ENCODE results near the gene FAM120AOS. TPM values are rescaled to one million over a fixed set of nuclear protein-coding genes. Genes with fewer than 3 reads are reported as not detected.

Gene FAM120AOS
- total and polyA plus RNA-seq, 2 of the 4 experiments (the other 2 are of a cell fraction) = 22.7 to 24.7 TPM

DNA sequence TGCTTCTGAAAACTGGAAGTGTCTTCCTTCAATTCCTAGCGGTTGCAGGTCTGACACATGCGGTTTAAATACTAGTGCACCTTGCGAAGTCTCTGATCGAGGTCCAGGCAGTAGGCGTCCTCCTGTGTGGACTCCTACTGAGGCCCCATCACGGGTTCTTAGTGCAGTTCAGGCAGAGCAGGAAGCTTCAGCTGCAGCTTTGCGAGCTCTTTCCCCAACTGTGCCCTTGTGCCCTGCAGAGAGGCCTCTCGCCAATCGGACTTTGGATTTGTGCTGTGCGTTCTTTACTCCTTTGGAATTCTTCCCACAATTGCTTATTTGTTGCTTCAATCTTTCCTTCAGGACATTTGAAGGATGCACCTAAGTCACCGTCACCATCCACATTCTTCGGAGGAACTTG is 40.6 kb upstream of the FAM120AOS start:
- no peak overlapping the region for H4K8ac ChIP-seq (ENCODE audit: low read depth in 2 of 2, low read length in 2 of 2)
- CTCF ChIA-PET = no interaction called here
- peaks cover 13% of the 10 kb centered on the region for H4K20me1 ChIP-seq (ENCODE audit: insufficient read depth, low read length)
- H3K9me3 ChIP-seq (ENCODE audit: control insufficient read depth, insufficient read depth, low read length) = no peaks in the 10 kb centered on the region
- intact Hi-C loops (cut with micrococcal nuclease) (no loop called here), in situ Hi-C loops (cut with MboI; ENCODE audit: low sequenced_read_pairs) (no loop called here), dilution Hi-C loops (cut with HindIII; ENCODE audit: low sequenced_read_pairs, unreplicated experiment) (no loop called here)
- no peak overlapping the region for H2BK15ac ChIP-seq (ENCODE audit: low read depth, low read length)
- no peak overlapping the region for H3K4me3 ChIP-seq (ENCODE audit: insufficient read depth, low read depth, low read length)
- H3K56ac ChIP-seq (ENCODE audit: extremely low read depth, insufficient read depth, low read length) = no peak overlapping the region
- peaks cover 33% of the 10 kb centered on the region for H3K36me3 ChIP-seq (ENCODE audit: control insufficient read depth, insufficient read depth, low read length)
- H3K27me3 ChIP-seq (ENCODE audit: control insufficient read depth, insufficient read depth, low read length) = no peaks in the 10 kb centered on the region
- no peak overlapping the region for H3K4me2 ChIP-seq (ENCODE audit: low read depth, low read length)
- H2BK120ac ChIP-seq (ENCODE audit: low read depth, low read length) = no peak overlapping the region
- WGBS, 2 experiments (ENCODE audit: extremely low coverage in 2 of 2, insufficient read length in 1 of 2) = 93% methylated on average over 8 of the region's 12 CpGs; no CpG with 5 or more reads in 1 of the 2 experiments
- no peak overlapping the region for H2AK5ac ChIP-seq (ENCODE audit: low read depth, low read length)
- no peak for ATAC-seq (ENCODE audit: low read depth)
- H2BK5ac ChIP-seq (ENCODE audit: low read depth, low read length, poor library complexity, severe bottlenecking) = no peak overlapping the region
- no peak overlapping the region for H2AK9ac ChIP-seq (replicated peaks; ENCODE audit: low read depth, low read length, poor library complexity)
- TF ChIP-seq RAD21 (IDR thresholded peaks at IDR 0.05; ENCODE audit: low read length) (no peak), BHLHE40 (IDR thresholded peaks at IDR 0.05; ENCODE audit: low read depth, low read length) (no peak), RFX5 (IDR thresholded peaks at IDR 0.05; ENCODE audit: low read depth, low read length) (no peak), ELK1 (IDR thresholded peaks at IDR 0.05; ENCODE audit: borderline replicate concordance, low read depth, low read length) (no peak), NFE2L2 (IDR thresholded peaks at IDR 0.05; ENCODE audit: low read depth, low read length) (no peak), CEBPB (IDR thresholded peaks at IDR 0.05; ENCODE audit: low read depth, low read length) (no peak), MAZ (IDR thresholded peaks at IDR 0.05; ENCODE audit: borderline replicate concordance, low read depth, low read length) (no peak), FOS (IDR thresholded peaks at IDR 0.05; ENCODE audit: low read depth, low read length) (no peak), RCOR1 (IDR thresholded peaks at IDR 0.05; ENCODE audit: insufficient replicate concordance, low read length) (no peak), SMC3 (IDR thresholded peaks at IDR 0.05; ENCODE audit: low read depth, low read length) (no peak), POLR2A (IDR thresholded peaks at IDR 0.05; ENCODE audit: low read depth, low read length) (no peak), CHD1 (IDR thresholded peaks at IDR 0.05; ENCODE audit: low read depth, low read length) (no peak), MXI1 (IDR thresholded peaks at IDR 0.05; ENCODE audit: borderline replicate concordance, low read depth, low read length) (no peak), MAFK (IDR thresholded peaks at IDR 0.05; ENCODE audit: low read depth, low read length) (no peak)
- TF ChIP-seq, protein P1, sequence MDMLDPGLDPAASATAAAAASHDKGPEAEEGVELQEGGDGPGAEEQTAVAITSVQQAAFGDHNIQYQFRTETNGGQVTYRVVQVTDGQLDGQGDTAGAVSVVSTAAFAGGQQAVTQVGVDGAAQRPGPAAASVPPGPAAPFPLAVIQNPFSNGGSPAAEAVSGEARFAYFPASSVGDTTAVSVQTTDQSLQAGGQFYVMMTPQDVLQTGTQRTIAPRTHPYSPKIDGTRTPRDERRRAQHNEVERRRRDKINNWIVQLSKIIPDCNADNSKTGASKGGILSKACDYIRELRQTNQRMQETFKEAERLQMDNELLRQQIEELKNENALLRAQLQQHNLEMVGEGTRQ (IDR thresholded peaks at IDR 0.05; ENCODE audit: low read depth, low read length) = no peak
- TF ChIP-seq, protein P2, sequence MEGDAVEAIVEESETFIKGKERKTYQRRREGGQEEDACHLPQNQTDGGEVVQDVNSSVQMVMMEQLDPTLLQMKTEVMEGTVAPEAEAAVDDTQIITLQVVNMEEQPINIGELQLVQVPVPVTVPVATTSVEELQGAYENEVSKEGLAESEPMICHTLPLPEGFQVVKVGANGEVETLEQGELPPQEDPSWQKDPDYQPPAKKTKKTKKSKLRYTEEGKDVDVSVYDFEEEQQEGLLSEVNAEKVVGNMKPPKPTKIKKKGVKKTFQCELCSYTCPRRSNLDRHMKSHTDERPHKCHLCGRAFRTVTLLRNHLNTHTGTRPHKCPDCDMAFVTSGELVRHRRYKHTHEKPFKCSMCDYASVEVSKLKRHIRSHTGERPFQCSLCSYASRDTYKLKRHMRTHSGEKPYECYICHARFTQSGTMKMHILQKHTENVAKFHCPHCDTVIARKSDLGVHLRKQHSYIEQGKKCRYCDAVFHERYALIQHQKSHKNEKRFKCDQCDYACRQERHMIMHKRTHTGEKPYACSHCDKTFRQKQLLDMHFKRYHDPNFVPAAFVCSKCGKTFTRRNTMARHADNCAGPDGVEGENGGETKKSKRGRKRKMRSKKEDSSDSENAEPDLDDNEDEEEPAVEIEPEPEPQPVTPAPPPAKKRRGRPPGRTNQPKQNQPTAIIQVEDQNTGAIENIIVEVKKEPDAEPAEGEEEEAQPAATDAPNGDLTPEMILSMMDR (conservative IDR thresholded peaks at IDR 0.05; ENCODE audit: low read depth, low read length) = no peak
- no peak overlapping the region for H3K9ac ChIP-seq (ENCODE audit: low read depth, low read length)
- no peak overlapping the region for H2AFZ ChIP-seq (replicated peaks; ENCODE audit: low read length, poor library complexity)
- POLR2A ChIA-PET (ENCODE audit: unreplicated experiment) = no interaction called here
- H3K23ac ChIP-seq (ENCODE audit: low read depth, low read length) = no peak overlapping the region
- H3K27ac ChIP-seq (ENCODE audit: insufficient read depth, low read length) = no peak overlapping the region
- H3K14ac ChIP-seq (replicated peaks; ENCODE audit: low read depth, low read length) = no peak overlapping the region
- BruUV-seq (replicated peaks) = no TSS peak
- H4K91ac ChIP-seq (ENCODE audit: insufficient read depth, low read depth, low read length) = no peak overlapping the region
- peaks cover 50 to 81% of the 10 kb centered on the region in 2 experiments for H3K79me1 ChIP-seq (ENCODE audit: low read depth in 1 of 2, low read length in 2 of 2)
- DNase-seq = no peak
- peaks cover 3% of the 10 kb centered on the region; the same call in 1 of the 2 replicates for H3K9me1 ChIP-seq (ENCODE audit: insufficient read depth, low read length)
- no peak overlapping the region for H4K5ac ChIP-seq (ENCODE audit: low read depth, low read length)
- H3K4ac ChIP-seq (ENCODE audit: low read depth, low read length) = no peak overlapping the region
- no peak overlapping the region for H3K18ac ChIP-seq (ENCODE audit: low read depth, low read length)
- no peak overlapping the region for H2BK20ac ChIP-seq (ENCODE audit: low read depth, low read length)
- H3K4me1 ChIP-seq (ENCODE audit: control insufficient read depth, insufficient read depth, low read length) = no peaks in the 10 kb centered on the region; the same call in 1 of the 2 replicates

All from IMR-90 (cell line).